Measurements from ENCODE around the gene ZNF282. TPM values are rescaled to one million over a fixed set of nuclear protein-coding genes. Genes with fewer than 3 reads are reported as not detected.
A peak's percentile ranks its signal among the peaks of the same experiment; 100 is the strongest.

Gene ZNF282
- total and polyA plus RNA-seq, 9 of the 15 experiments (the other 6 are each of a cell fraction or from before 2014, with no cell fraction given), result 0.76 to 58.6 (median 17.4) TPM

GRCh38 chr7:149239345-149240143 lies 44.2 kb downstream of the ZNF282 start, which contains the start of gene ZNF212 (continued):
- TF ChIP-seq CUX1 (CRISPR knock-in tag; IDR thresholded peaks at IDR 0.05), result no peak
- no peak for TF ChIP-seq GTF3C2 (IDR thresholded peaks at IDR 0.05; ENCODE audit: borderline replicate concordance, extremely low read depth, insufficient read length)
- peak; percentile 87 for TF ChIP-seq RBFOX2 (IDR thresholded peaks at IDR 0.05; ENCODE audit: low read depth, low read length)
- TF ChIP-seq SP1 (CRISPR knock-in tag; IDR thresholded peaks at IDR 0.05), result peak; percentile 87
- TF ChIP-seq PREB (CRISPR knock-in tag; IDR thresholded peaks at IDR 0.05), result no peak
- peak; percentile 70 for TF ChIP-seq PCBP1 (IDR thresholded peaks at IDR 0.05; ENCODE audit: low read depth, low read length, poor library complexity, severe bottlenecking)
- peak; percentile 93 for TF ChIP-seq THAP12 (CRISPR knock-in tag; IDR thresholded peaks at IDR 0.05)
- TF ChIP-seq CBFB (CRISPR knock-in tag; IDR thresholded peaks at IDR 0.05), result 0 out of 2 replicates have a peak, but pooled peaks have one; percentile 46
- no peak for TF ChIP-seq RBM17 (IDR thresholded peaks at IDR 0.05; ENCODE audit: borderline replicate concordance, low read depth, low read length)
- TF ChIP-seq HNRNPH1 (optimal IDR thresholded peaks at IDR 0.05; ENCODE audit: low read depth, low read length), result no peak
- peak; percentile 78 for TF ChIP-seq SAP30 (IDR thresholded peaks at IDR 0.05; ENCODE audit: borderline replicate concordance, insufficient read depth, low read depth, low read length, poor library complexity, severe bottlenecking)
- no peak for TF ChIP-seq RFX5 (IDR thresholded peaks at IDR 0.05; ENCODE audit: low read depth, low read length)
